Measurements from ENCODE around the gene CISTR.
"Not testable (repeated sequence)": the region's sequence is repeated elsewhere in the genome, so short reads cannot be mapped to it uniquely, and the experiment has no call there.

Gene CISTR

GRCh38 chr12:53777412-53777811 is 25.6 kb upstream of the CISTR start:
- H3K27ac ChIP-seq: no peak overlapping the region
- TF ChIP-seq ZFX (IDR thresholded peaks at IDR 0.05; ENCODE audit: borderline replicate concordance) (no peak), CTCF (IDR thresholded peaks at IDR 0.05) (no peak)

- no peak for TF ChIP-seq ZFX (IDR thresholded peaks at IDR 0.05; ENCODE audit: borderline replicate concordance)
- H3K27ac ChIP-seq: no peak overlapping the region
Observed at GRCh38 chr12:53776872-53777271, 25.1 kb upstream of the CISTR start.

- TF ChIP-seq CTCF (IDR thresholded peaks at IDR 0.05): no peak
- no peak overlapping the region for H3K27ac ChIP-seq
Observed at GRCh38 chr12:53775478-53776145, 23.8 kb upstream of the CISTR start.

GRCh38 chr12:53770281-53770680 is 18.5 kb upstream of the CISTR start:
- TF ChIP-seq ZFX (IDR thresholded peaks at IDR 0.05; ENCODE audit: borderline replicate concordance) (no peak), CTCF (IDR thresholded peaks at IDR 0.05) (no peak)
- no peak overlapping the region for H3K27ac ChIP-seq

GRCh38 chr12:53768976-53769375 is 17.2 kb upstream of the CISTR start:
- TF ChIP-seq CTCF (IDR thresholded peaks at IDR 0.05) (no peak), ZFX (IDR thresholded peaks at IDR 0.05; ENCODE audit: borderline replicate concordance) (no peak)
- H3K27ac ChIP-seq: no peak overlapping the region

GRCh38 chr12:53766881-53767280 is 15.1 kb upstream of the CISTR start:
- no peak overlapping the region for H3K27ac ChIP-seq
- TF ChIP-seq ZFX (IDR thresholded peaks at IDR 0.05; ENCODE audit: borderline replicate concordance) (no peak), CTCF (IDR thresholded peaks at IDR 0.05) (no peak)

GRCh38 chr12:53765891-53766290 is 14.1 kb upstream of the CISTR start:
- TF ChIP-seq CTCF (IDR thresholded peaks at IDR 0.05): no peak
- no peak for TF ChIP-seq ZFX (IDR thresholded peaks at IDR 0.05; ENCODE audit: borderline replicate concordance)
- H3K27ac ChIP-seq: no peak overlapping the region

GRCh38 chr12:53764615-53765014 is 12.8 kb upstream of the CISTR start:
- H3K27ac ChIP-seq: no peak overlapping the region
- no peak for TF ChIP-seq CTCF (IDR thresholded peaks at IDR 0.05)
- no peak for TF ChIP-seq ZFX (IDR thresholded peaks at IDR 0.05; ENCODE audit: borderline replicate concordance)

- H3K27ac ChIP-seq: not testable (repeated sequence)
Observed at GRCh38 chr12:53762793-53763192, 11.0 kb upstream of the CISTR start.
